Upper lobe of right lung (tissue), 1 donor: ENCODE measurements around the gene GPR45. TPM values are rescaled to one million over a fixed set of nuclear protein-coding genes. Genes with fewer than 3 reads are reported as not detected.

ENCODE experiments used
- ATAC-seq: fragments of 200-7000 bp; cut with Tn5 transposase; one replicate; pipeline ENCODE4 v1.9.1; 2020; ENCODE audit warnings: mild to moderate bottlenecking, moderate library complexity
- DNase-seq: peaks from one replicate; pipeline ENCODE4 v3.0.0-alpha.2; 2020
- H3K27ac ChIP-seq: fragments of 200-600 bp; one replicate; pipeline ENCODE4 v1.8.0; 2022
- H3K27me3 ChIP-seq: fragments of 200-600 bp; one replicate; pipeline ENCODE4 v1.8.0; 2022; ENCODE audit warnings: mild to moderate bottlenecking
- H3K36me3 ChIP-seq: fragments of 200-600 bp; one replicate; pipeline ENCODE4 v1.8.0; 2022
- H3K4me1 ChIP-seq: fragments of 200-600 bp; one replicate; pipeline ENCODE4 v1.8.0; 2022
- H3K4me3 ChIP-seq: fragments of 200-600 bp; one replicate; pipeline ENCODE4 v1.8.0; 2022; ENCODE audit warnings: mild to moderate bottlenecking
- H3K9me3 ChIP-seq: fragments of 200-600 bp; one replicate; pipeline ENCODE4 v1.8.0; 2022
- intact Hi-C: fragments of 100-400 bp; cut with DNase I; formaldehyde crosslinking; loops from one replicate; pipeline ENCODE4 v1.11.0; 2022
- total RNA-seq: library from RNA; stranded (reverse); fragmentation: NEBNext Ultra II Directional; extraction: Animal tissue kit (Norgen Biotek cat#: 25700); gene quantifications from one replicate; pipeline ENCODE4 v1.2.1, GENCODE V29; 2021
- TF ChIP-seq, protein P1 (sequence below): fragments of 200-600 bp; IDR thresholded peaks from one replicate; pipeline ENCODE4 v1.8.0; 2022; ENCODE audit warnings: antibody characterized with exemption
- donor health status: DM: no; HTN: yes; CAD: no; lungs with severe emphysema.

The GPR45 gene
- total RNA-seq, 1 donor from 2014 or later: not detected

DNA sequence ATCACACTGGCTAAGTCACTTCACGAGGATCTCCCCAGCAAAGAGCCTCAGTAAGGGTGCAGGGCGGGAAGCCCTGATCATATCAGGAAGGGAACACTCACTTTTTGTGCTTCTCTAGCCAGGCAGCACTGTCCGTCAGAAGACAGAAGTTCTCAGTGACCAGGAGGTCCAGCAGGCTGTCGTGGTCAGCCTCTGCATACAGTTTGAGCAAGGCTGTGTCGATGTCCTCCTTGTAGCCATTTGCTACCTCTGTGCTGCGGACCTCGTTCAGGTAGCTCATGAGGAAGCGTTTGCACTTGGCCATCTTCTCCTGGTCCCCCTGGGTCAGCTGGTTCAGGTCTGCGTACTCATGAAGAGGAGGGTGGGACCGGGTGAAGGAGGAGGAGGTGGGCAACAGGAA lies 38.7 kb downstream of the GPR45 start:
- intact Hi-C loops: no loop called here
- H3K36me3 ChIP-seq: peaks cover 89% of the 10 kb centered on the region
- no peak overlapping the region for H3K27ac ChIP-seq
- H3K4me1 ChIP-seq: no peaks in the 10 kb centered on the region
- H3K4me3 ChIP-seq: no peak overlapping the region
- ATAC-seq (no peak), DNase-seq (no peak)
- H3K27me3 ChIP-seq: no peaks in the 10 kb centered on the region
- no peaks in the 10 kb centered on the region for H3K9me3 ChIP-seq
- TF ChIP-seq, protein P1, sequence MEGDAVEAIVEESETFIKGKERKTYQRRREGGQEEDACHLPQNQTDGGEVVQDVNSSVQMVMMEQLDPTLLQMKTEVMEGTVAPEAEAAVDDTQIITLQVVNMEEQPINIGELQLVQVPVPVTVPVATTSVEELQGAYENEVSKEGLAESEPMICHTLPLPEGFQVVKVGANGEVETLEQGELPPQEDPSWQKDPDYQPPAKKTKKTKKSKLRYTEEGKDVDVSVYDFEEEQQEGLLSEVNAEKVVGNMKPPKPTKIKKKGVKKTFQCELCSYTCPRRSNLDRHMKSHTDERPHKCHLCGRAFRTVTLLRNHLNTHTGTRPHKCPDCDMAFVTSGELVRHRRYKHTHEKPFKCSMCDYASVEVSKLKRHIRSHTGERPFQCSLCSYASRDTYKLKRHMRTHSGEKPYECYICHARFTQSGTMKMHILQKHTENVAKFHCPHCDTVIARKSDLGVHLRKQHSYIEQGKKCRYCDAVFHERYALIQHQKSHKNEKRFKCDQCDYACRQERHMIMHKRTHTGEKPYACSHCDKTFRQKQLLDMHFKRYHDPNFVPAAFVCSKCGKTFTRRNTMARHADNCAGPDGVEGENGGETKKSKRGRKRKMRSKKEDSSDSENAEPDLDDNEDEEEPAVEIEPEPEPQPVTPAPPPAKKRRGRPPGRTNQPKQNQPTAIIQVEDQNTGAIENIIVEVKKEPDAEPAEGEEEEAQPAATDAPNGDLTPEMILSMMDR: no peak

DNA sequence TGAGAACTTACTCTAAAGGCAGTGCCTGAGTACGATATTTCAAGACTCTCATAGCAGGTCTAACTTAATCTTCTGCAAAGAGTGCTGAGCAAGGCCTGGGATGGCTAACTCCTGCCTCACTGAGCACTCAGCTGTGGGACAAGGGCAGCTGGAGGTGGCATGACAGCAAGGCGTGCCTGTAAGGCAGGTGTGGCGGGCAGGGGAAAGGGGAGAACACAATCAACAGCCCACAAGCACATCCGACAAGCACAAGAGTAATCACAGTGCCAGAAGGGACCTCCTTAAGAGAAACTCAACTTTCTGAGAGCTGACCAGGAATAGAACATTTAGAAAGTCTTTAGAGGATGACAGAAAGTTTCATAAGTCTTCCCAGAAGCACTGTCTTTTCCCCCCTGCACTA lies 42.0 kb downstream of the GPR45 start:
- no peak for ATAC-seq
- Histone ChIP-seq H3K27me3 (no peaks in the 10 kb centered on the region), H3K9me3 (no peaks in the 10 kb centered on the region), H3K4me3 (no peak overlapping the region), H3K27ac (no peak overlapping the region), H3K4me1 (no peaks in the 10 kb centered on the region), H3K36me3 (peaks cover 75% of the 10 kb centered on the region)
- DNase-seq: no peak
- intact Hi-C loops: no loop called here
- TF ChIP-seq, protein P1: no peak

DNA sequence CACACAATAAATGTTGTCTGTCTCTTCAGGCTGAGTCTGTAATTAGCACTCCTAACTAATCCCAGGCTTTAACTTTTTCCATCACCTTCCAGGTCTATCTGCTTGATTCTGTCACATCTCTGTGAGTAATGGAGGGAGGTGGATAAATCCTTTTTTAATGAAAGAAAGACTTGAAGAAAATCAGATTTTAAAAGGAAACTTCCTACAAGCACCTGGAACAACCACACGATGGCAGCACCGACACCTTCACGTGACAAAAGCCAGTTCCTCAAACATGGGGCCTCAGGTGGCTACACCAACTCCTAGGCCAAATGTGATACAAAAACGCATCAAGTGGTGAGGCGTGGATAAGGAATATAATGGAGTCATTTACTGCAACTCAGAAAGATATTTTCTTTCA lies 46.1 kb downstream of the GPR45 start:
- Histone ChIP-seq H3K9me3 (no peaks in the 10 kb centered on the region), H3K4me3 (no peak overlapping the region), H3K27ac (no peak overlapping the region), H3K36me3 (peaks cover 70% of the 10 kb centered on the region), H3K4me1 (no peaks in the 10 kb centered on the region), H3K27me3 (no peaks in the 10 kb centered on the region)
- ATAC-seq: peak; percentile 63
- TF ChIP-seq, protein P1: peak; percentile 45
- DNase-seq: no peak
- intact Hi-C loops: no loop called here

DNA sequence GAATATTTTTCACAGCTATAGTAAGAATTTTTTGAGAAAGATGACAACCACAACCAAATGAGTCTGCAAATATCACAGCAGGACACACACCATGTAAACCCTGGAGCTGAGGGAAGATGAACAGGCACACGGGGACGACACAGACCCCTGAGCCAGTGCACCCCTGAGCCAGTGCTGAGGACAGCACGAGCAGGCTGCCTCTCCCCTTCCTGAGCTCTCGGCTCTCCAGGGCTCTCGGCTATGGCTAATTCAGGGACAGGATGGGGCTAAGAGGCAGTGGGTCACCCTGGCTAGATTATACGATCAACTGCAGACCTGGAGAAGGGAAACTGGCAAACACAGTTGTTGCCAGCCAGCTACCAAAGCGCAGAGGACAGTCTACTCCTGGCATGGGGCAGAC lies 46.6 kb downstream of the GPR45 start:
- ATAC-seq (no peak), DNase-seq (no peak)
- H3K4me1 ChIP-seq: no peaks in the 10 kb centered on the region
- H3K9me3 ChIP-seq: no peaks in the 10 kb centered on the region
- H3K4me3 ChIP-seq: no peak overlapping the region
- intact Hi-C loops: no loop called here
- H3K27ac ChIP-seq: no peak overlapping the region
- TF ChIP-seq, protein P1: no peak
- peaks cover 70% of the 10 kb centered on the region for H3K36me3 ChIP-seq
- H3K27me3 ChIP-seq: no peaks in the 10 kb centered on the region

DNA sequence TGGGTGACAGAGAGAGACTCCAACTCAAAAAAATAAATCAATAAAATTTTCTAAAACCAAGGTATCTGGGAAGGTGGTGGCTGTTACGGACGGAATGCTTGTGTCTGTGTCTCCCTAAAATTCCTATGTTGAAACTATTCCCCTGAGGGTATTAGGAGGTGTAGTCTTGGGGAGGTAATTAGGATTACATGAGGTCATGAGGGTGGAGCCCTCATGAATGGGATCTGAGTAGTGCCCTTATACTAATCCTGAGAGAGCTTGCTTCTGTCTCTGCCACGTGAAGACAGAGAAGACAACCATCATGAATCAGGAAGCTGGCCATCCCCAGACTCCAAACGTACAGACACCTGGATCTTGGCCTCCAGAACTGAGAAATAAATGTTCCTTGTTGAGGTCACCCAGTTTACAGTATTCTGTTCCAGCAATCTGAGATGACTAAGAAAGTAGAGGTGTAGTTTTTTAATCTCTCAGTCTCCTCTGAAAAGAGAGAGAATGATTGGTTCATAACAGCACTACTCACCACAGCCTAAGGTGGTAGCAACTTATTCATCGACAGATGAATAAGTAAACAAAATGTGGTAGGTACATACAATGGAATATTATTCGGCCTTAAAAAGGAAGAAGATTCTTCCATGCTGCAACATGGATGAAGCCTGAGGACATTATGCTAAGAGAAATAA lies 49.6 kb downstream of the GPR45 start:
- Histone ChIP-seq H3K4me3 (no peak overlapping the region), H3K9me3 (no peaks in the 10 kb centered on the region), H3K27me3 (no peaks in the 10 kb centered on the region), H3K36me3 (peaks cover 67% of the 10 kb centered on the region), H3K4me1 (no peaks in the 10 kb centered on the region), H3K27ac (no peak overlapping the region)
- DNase-seq (no peak), ATAC-seq (no peak)
- TF ChIP-seq, protein P1: no peak
- intact Hi-C loops: no loop called here

DNA sequence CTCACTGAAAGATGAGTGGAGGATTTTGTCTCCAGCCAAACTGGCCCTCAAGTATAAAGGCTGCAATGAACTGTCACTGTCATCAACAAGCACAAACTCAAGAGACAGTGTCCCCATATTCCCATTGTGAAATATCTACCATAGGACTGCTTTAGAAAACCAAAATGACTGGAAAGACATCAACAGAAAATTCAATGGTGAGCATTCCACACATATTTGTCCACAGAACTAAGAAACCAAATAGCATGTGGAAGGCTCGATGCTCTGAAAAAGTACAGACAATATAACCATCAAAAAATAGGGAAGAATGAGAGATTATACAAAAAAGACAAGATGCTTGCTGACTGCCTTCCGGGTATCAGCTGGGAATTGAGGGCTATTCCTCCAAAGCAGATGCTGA lies 50.4 kb downstream of the GPR45 start:
- ATAC-seq (no peak), DNase-seq (no peak)
- no peaks in the 10 kb centered on the region for H3K4me1 ChIP-seq
- TF ChIP-seq, protein P1: no peak
- no peak overlapping the region for H3K4me3 ChIP-seq
- intact Hi-C loops: no loop called here
- no peaks in the 10 kb centered on the region for H3K9me3 ChIP-seq
- no peaks in the 10 kb centered on the region for H3K27me3 ChIP-seq
- H3K36me3 ChIP-seq: peaks cover 71% of the 10 kb centered on the region
- no peak overlapping the region for H3K27ac ChIP-seq
